NOMO-1 treated with dmso at 0.1 percent for 144 hours (cell line): ENCODE data around the gene IGSF9B.

Experiments
- DNase-seq: peaks from one replicate; lab custom pipeline; 2025; ENCODE audit not compliant: unreplicated experiment; lab: John Stamatoyannopoulos, UW

The IGSF9B gene

GRCh38 chr11:133955081-133955891, 1.5 kb downstream of the IGSF9B start:
- DNase-seq = no peak

- DNase-seq = no peak
Observed at GRCh38 chr11:133953999-133954398, 2.8 kb downstream of the IGSF9B start.

GRCh38 chr11:133953547-133953946, 3.2 kb downstream of the IGSF9B start:
- no peak for DNase-seq

GRCh38 chr11:133952199-133953190, 4.3 kb downstream of the IGSF9B start:
- DNase-seq = no peak

GRCh38 chr11:133951327-133952198, 5.2 kb downstream of the IGSF9B start:
- DNase-seq = no peak

- DNase-seq = no peak
Observed at GRCh38 chr11:133950874-133951326, 5.9 kb downstream of the IGSF9B start.

- DNase-seq = no peak
Observed at GRCh38 chr11:133950421-133950820, 6.3 kb downstream of the IGSF9B start.

GRCh38 chr11:133949129-133949528, 7.6 kb downstream of the IGSF9B start:
- no peak for DNase-seq

- DNase-seq = no peak
Observed at GRCh38 chr11:133948711-133949110, 8.1 kb downstream of the IGSF9B start.

- no peak for DNase-seq
Observed at GRCh38 chr11:133947321-133947756, 9.4 kb downstream of the IGSF9B start.

- DNase-seq = no peak
Observed at GRCh38 chr11:133946541-133947318, 10.0 kb downstream of the IGSF9B start.

GRCh38 chr11:133946051-133946450, 10.7 kb downstream of the IGSF9B start:
- DNase-seq = no peak

- no peak for DNase-seq
Observed at GRCh38 chr11:133945087-133945974, 11.4 kb downstream of the IGSF9B start.

GRCh38 chr11:133943950-133944698, 12.6 kb downstream of the IGSF9B start:
- DNase-seq = no peak

GRCh38 chr11:133942577-133942976, 14.2 kb downstream of the IGSF9B start:
- no peak for DNase-seq

GRCh38 chr11:133941546-133941945, 15.2 kb downstream of the IGSF9B start:
- DNase-seq = no peak

- no peak for DNase-seq
Observed at GRCh38 chr11:133940034-133940433, 16.7 kb downstream of the IGSF9B start.

- no peak for DNase-seq
Observed at GRCh38 chr11:133939558-133939957, 17.2 kb downstream of the IGSF9B start.
